Transverse colon (tissue), 3 donors: Measurements from ENCODE around the gene LHB.
"Not testable (repeated sequence)": the region's sequence is repeated elsewhere in the genome, so short reads cannot be mapped to it uniquely, and the experiment has no call there.

Source experiments
- EP300 ChIP-seq: sonication (generic); formaldehyde crosslinking; IDR thresholded peaks from one replicate; pipeline ENCODE4 v1.6.1; 2017; ENCODE audit warnings: antibody characterized with exemption, low read depth
- POLR2A ChIP-seq: fragments of 450-650 bp; IDR thresholded peaks from one replicate; pipeline ENCODE4 v1.6.1; 2016; ENCODE audit warnings: antibody characterized with exemption, mild to moderate bottlenecking, moderate library complexity
- TF ChIP-seq, protein P1 (sequence below), 5 experiments: fragments of 200-600 bp in 3 of 5; fragments of 450-650 bp in 2 of 5; sonication (generic) in 3 of 5; IDR thresholded peaks; 1 replicate in 2 of 5; 2 replicates in 3 of 5; pipeline ENCODE4 v1.5.1; 2016 to 2017; ENCODE audit warnings: antibody characterized with exemption in 5 of 5, inconsistent platforms in 3 of 5, mild to moderate bottlenecking in 2 of 5, moderate library complexity in 1 of 5

GRCh38 chr19:49038557-49039276 lies 21.8 kb upstream of the LHB start:
- not testable (repeated sequence) for TF ChIP-seq EP300, POLR2A
- TF ChIP-seq, protein P1, sequence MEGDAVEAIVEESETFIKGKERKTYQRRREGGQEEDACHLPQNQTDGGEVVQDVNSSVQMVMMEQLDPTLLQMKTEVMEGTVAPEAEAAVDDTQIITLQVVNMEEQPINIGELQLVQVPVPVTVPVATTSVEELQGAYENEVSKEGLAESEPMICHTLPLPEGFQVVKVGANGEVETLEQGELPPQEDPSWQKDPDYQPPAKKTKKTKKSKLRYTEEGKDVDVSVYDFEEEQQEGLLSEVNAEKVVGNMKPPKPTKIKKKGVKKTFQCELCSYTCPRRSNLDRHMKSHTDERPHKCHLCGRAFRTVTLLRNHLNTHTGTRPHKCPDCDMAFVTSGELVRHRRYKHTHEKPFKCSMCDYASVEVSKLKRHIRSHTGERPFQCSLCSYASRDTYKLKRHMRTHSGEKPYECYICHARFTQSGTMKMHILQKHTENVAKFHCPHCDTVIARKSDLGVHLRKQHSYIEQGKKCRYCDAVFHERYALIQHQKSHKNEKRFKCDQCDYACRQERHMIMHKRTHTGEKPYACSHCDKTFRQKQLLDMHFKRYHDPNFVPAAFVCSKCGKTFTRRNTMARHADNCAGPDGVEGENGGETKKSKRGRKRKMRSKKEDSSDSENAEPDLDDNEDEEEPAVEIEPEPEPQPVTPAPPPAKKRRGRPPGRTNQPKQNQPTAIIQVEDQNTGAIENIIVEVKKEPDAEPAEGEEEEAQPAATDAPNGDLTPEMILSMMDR (IDR thresholded peaks at IDR 0.05) = not testable (repeated sequence)
